Measurements from ENCODE around the gene BRAP. TPM values are rescaled to one million over a fixed set of nuclear protein-coding genes. Genes with fewer than 3 reads are reported as not detected.
"Not testable (repeated sequence)": the region's sequence is repeated elsewhere in the genome, so short reads cannot be mapped to it uniquely, and the experiment has no call there.

The BRAP gene
- total RNA-seq, 2 experiments from 2014 or later = 16.8 to 18.0 TPM

GRCh38 chr12:111693818-111694217 lies 8.1 kb upstream of the BRAP start:
- H3K4me3 Mint-ChIP-seq = no peak overlapping the region
- no peak overlapping the region for H3K27ac Mint-ChIP-seq
- intact Hi-C loops (cut with micrococcal nuclease) = no loop called here
- no peaks in the 10 kb centered on the region for H3K27me3 Mint-ChIP-seq
- H3K9me3 Mint-ChIP-seq = no peaks in the 10 kb centered on the region
- H3K36me3 Mint-ChIP-seq = peaks cover 11% of the 10 kb centered on the region
- ChIA-PET CTCF (interaction anchor here (1.3 kb wide), 1 partner anchor 16 kb away, joined by 3 read pairs; no protein-coding TSS in a partner anchor), POLR2A (interaction anchor here (0.5 kb wide), 1 partner anchor 236 kb away, joined by 3 read pairs; no protein-coding TSS in a partner anchor)
- no peaks in the 10 kb centered on the region for H3K4me1 Mint-ChIP-seq (ENCODE audit: low read depth)
- no peak for DNase-seq

GRCh38 chr12:111692575-111693210 lies 6.9 kb upstream of the BRAP start:
- intact Hi-C loops (cut with micrococcal nuclease) = no loop called here
- DNase-seq = no peak
- H3K9me3 Mint-ChIP-seq = no peaks in the 10 kb centered on the region
- H3K27me3 Mint-ChIP-seq = no peaks in the 10 kb centered on the region
- H3K4me3 Mint-ChIP-seq = no peak overlapping the region
- no peak overlapping the region for H3K27ac Mint-ChIP-seq
- ChIA-PET POLR2A (interaction anchor here (0.6 kb wide), 1 partner anchor 26 kb away, joined by 3 read pairs; no protein-coding TSS in a partner anchor), CTCF (interaction anchor here (1.0 to 1.3 kb wide), 2 partner anchors 17 to 120 kb away, joined by 3 to 6 read pairs; no protein-coding TSS in a partner anchor)
- peaks cover 8% of the 10 kb centered on the region for H3K36me3 Mint-ChIP-seq
- no peaks in the 10 kb centered on the region for H3K4me1 Mint-ChIP-seq (ENCODE audit: low read depth)

- ChIA-PET POLR2A (no interaction called here), CTCF (interaction anchor here (0.7 kb wide), 1 partner anchor 360 kb away, joined by 3 read pairs; no protein-coding TSS in a partner anchor)
- H3K9me3 Mint-ChIP-seq = no peaks in the 10 kb centered on the region
- intact Hi-C loops (cut with micrococcal nuclease) = no loop called here
- no peak overlapping the region for H3K27ac Mint-ChIP-seq
- peaks cover 8% of the 10 kb centered on the region for H3K36me3 Mint-ChIP-seq
- H3K4me3 Mint-ChIP-seq = no peak overlapping the region
- no peaks in the 10 kb centered on the region for H3K27me3 Mint-ChIP-seq
- H3K4me1 Mint-ChIP-seq (ENCODE audit: low read depth) = peaks cover 11% of the 10 kb centered on the region
- no peak for DNase-seq
Observed at GRCh38 chr12:111691262-111691661, 5.5 kb upstream of the BRAP start.

GRCh38 chr12:111687952-111688351 lies 2.2 kb upstream of the BRAP start:
- peaks cover 10% of the 10 kb centered on the region for H3K36me3 Mint-ChIP-seq
- H3K4me3 Mint-ChIP-seq = no peak overlapping the region
- no peaks in the 10 kb centered on the region for H3K9me3 Mint-ChIP-seq
- no peak for DNase-seq
- peaks cover 2% of the 10 kb centered on the region for H3K27me3 Mint-ChIP-seq
- ChIA-PET CTCF (interaction anchor here (0.9 kb wide), 1 partner anchor 125 kb away, joined by 5 read pairs; no protein-coding TSS in a partner anchor), POLR2A (no interaction called here)
- H3K4me1 Mint-ChIP-seq (ENCODE audit: low read depth) = peaks cover 30% of the 10 kb centered on the region
- H3K27ac Mint-ChIP-seq = no peak overlapping the region
- intact Hi-C loops (cut with micrococcal nuclease) = loop anchor here (5.0 to 10.0 kb wide), 4 partner anchors 91 to 243 kb away; partner anchors contain the start of genes ATXN2 and MAPKAPK5

- no peak overlapping the region for H3K27ac Mint-ChIP-seq
- no peaks in the 10 kb centered on the region for H3K9me3 Mint-ChIP-seq
- ChIA-PET CTCF (no interaction called here), POLR2A (no interaction called here)
- H3K4me3 Mint-ChIP-seq = peak overlapping the region; percentile 95
- peaks cover 12% of the 10 kb centered on the region for H3K36me3 Mint-ChIP-seq
- H3K4me1 Mint-ChIP-seq (ENCODE audit: low read depth) = peaks cover 32% of the 10 kb centered on the region
- DNase-seq = no peak
- H3K27me3 Mint-ChIP-seq = peaks cover 2% of the 10 kb centered on the region
- intact Hi-C loops (cut with micrococcal nuclease) = loop anchor here (5.0 to 10.0 kb wide), 4 partner anchors 90 to 242 kb away; partner anchors contain the start of genes ATXN2 and MAPKAPK5
Observed at GRCh38 chr12:111687255-111687654, 1.5 kb upstream of the BRAP start.

GRCh38 chr12:111686574-111687105 lies 884 bp upstream of the BRAP start:
- intact Hi-C loops (cut with micrococcal nuclease) = loop anchor here (5.0 to 10.0 kb wide), 4 partner anchors 89 to 242 kb away; partner anchors contain the start of genes ATXN2 and MAPKAPK5
- CTCF ChIA-PET = interaction anchor here (1.3 to 2.2 kb wide), 4 partner anchors 126 to 290 kb away, joined by 5 to 9 read pairs (median 6); no protein-coding TSS in a partner anchor
- DNase-seq = no peak

GRCh38 chr12:111685322-111685810 lies 390 bp downstream of the BRAP start:
- peak overlapping the region; percentile 95 for H3K4me3 Mint-ChIP-seq
- no peaks in the 10 kb centered on the region for H3K9me3 Mint-ChIP-seq
- DNase-seq = no peak
- intact Hi-C loops (cut with micrococcal nuclease) = loop anchor here (1.0 to 10.0 kb wide), 5 partner anchors 88 to 288 kb away; partner anchors contain the start of genes ATXN2 and MAPKAPK5
- peaks cover 2% of the 10 kb centered on the region for H3K27me3 Mint-ChIP-seq
- peak overlapping the region; percentile 85 for H3K27ac Mint-ChIP-seq
- POLR2A ChIA-PET = interaction anchor here (0.6 to 1.4 kb wide), 6 partner anchors 10 to 329 kb away, joined by 3 to 6 read pairs (median 4); partner anchors contain the start of gene ATXN2
- peaks cover 32% of the 10 kb centered on the region for H3K4me1 Mint-ChIP-seq (ENCODE audit: low read depth)
- peaks cover 16% of the 10 kb centered on the region for H3K36me3 Mint-ChIP-seq
- CTCF ChIA-PET = interaction anchor here (1.3 to 2.2 kb wide), 5 partner anchors 9 to 289 kb away, joined by 3 to 9 read pairs (median 6); no protein-coding TSS in a partner anchor

More at GRCh38 chr12:111686574-111687105, 884 bp upstream of the BRAP start:
- POLR2A ChIA-PET = interaction anchor here (1.4 kb wide), 1 partner anchor 12 kb away, joined by 6 read pairs; no protein-coding TSS in a partner anchor
- Mint-ChIP-seq H3K36me3 (peaks cover 18% of the 10 kb centered on the region), H3K27ac (peak overlapping the region; percentile 89), H3K4me3 (peak overlapping the region; percentile 95), H3K27me3 (peaks cover 2% of the 10 kb centered on the region), H3K9me3 (no peaks in the 10 kb centered on the region), H3K4me1 (ENCODE audit: low read depth) (peaks cover 32% of the 10 kb centered on the region)

GRCh38 chr12:111684485-111685198 lies 1.1 kb downstream of the BRAP start:
- Mint-ChIP-seq H3K4me1 (ENCODE audit: low read depth) (peaks cover 32% of the 10 kb centered on the region), H3K27ac (peak overlapping the region; percentile 85), H3K36me3 (peaks cover 15% of the 10 kb centered on the region), H3K4me3 (peak overlapping the region; percentile 95)
- not testable (repeated sequence) for H3K27me3 Mint-ChIP-seq, DNase-seq, H3K9me3 Mint-ChIP-seq
- ChIA-PET CTCF (interaction anchor here (0.6 to 2.2 kb wide), 5 partner anchors 10 to 233 kb away, joined by 3 to 9 read pairs (median 3); no protein-coding TSS in a partner anchor), POLR2A (interaction anchor here (0.5 kb wide), 1 partner anchor 209 kb away, joined by 3 read pairs; no protein-coding TSS in a partner anchor)
- intact Hi-C loops (cut with micrococcal nuclease) = loop anchor here (1.0 to 10.0 kb wide), 5 partner anchors 87 to 287 kb away; partner anchors contain the start of genes ATXN2 and MAPKAPK5

- H3K27me3 Mint-ChIP-seq = no peaks in the 10 kb centered on the region
- H3K4me3 Mint-ChIP-seq = no peak overlapping the region
- H3K27ac Mint-ChIP-seq = no peak overlapping the region
- ChIA-PET POLR2A (no interaction called here), CTCF (interaction anchor here (3.1 kb wide), 1 partner anchor 280 kb away, joined by 10 read pairs; no protein-coding TSS in a partner anchor)
- no peaks in the 10 kb centered on the region for H3K4me1 Mint-ChIP-seq (ENCODE audit: low read depth)
- H3K9me3 Mint-ChIP-seq = no peaks in the 10 kb centered on the region
- intact Hi-C loops (cut with micrococcal nuclease) = no loop called here
- H3K36me3 Mint-ChIP-seq = peaks cover 20% of the 10 kb centered on the region
- no peak for DNase-seq
Observed at GRCh38 chr12:111677186-111677585, 8.6 kb downstream of the BRAP start.

GRCh38 chr12:111673503-111673902 lies 12.3 kb downstream of the BRAP start:
- Mint-ChIP-seq H3K4me1 (ENCODE audit: low read depth) (no peaks in the 10 kb centered on the region), H3K4me3 (no peak overlapping the region), H3K9me3 (no peaks in the 10 kb centered on the region), H3K27me3 (no peaks in the 10 kb centered on the region), H3K36me3 (peaks cover 17% of the 10 kb centered on the region), H3K27ac (no peak overlapping the region)
- ChIA-PET POLR2A (interaction anchor here (0.7 to 1.6 kb wide), 2 partner anchors 10 to 12 kb away, joined by 4 read pairs; partner anchors contain the start of genes ACAD10 and BRAP), CTCF (no interaction called here)
- no peak for DNase-seq
- intact Hi-C loops (cut with micrococcal nuclease) = no loop called here

GRCh38 chr12:111672822-111673381 lies 12.9 kb downstream of the BRAP start:
- intact Hi-C loops (cut with micrococcal nuclease) = no loop called here
- H3K36me3 Mint-ChIP-seq = peaks cover 17% of the 10 kb centered on the region
- POLR2A ChIA-PET = interaction anchor here (0.6 to 1.6 kb wide), 2 partner anchors 12 to 13 kb away, joined by 3 to 4 read pairs; partner anchors contain the start of genes ACAD10 and BRAP

More at GRCh38 chr12:111672822-111673381, 12.9 kb downstream of the BRAP start:
- no peaks in the 10 kb centered on the region for H3K27me3 Mint-ChIP-seq
- no peaks in the 10 kb centered on the region for H3K4me1 Mint-ChIP-seq (ENCODE audit: low read depth)
- H3K9me3 Mint-ChIP-seq = no peaks in the 10 kb centered on the region
- H3K27ac Mint-ChIP-seq = no peak overlapping the region
- CTCF ChIA-PET = no interaction called here
- H3K4me3 Mint-ChIP-seq = no peak overlapping the region
- no peak for DNase-seq

All from activated CD4-positive, alpha-beta memory T cell treated with anti-CD3 and anti-CD28 coated beads for 36 hours (primary cell).